Inflammatory macrophage treated with lipopolysaccharide for 1 hour (primary cell): ENCODE data around the gene EIF4B.

ENCODE experiments used
- DNase-seq, 2 donors: peaks; one replicate each; pipeline ENCODE4 v3.0.0-alpha.2; 2020 to 2022

The EIF4B gene

DNA sequence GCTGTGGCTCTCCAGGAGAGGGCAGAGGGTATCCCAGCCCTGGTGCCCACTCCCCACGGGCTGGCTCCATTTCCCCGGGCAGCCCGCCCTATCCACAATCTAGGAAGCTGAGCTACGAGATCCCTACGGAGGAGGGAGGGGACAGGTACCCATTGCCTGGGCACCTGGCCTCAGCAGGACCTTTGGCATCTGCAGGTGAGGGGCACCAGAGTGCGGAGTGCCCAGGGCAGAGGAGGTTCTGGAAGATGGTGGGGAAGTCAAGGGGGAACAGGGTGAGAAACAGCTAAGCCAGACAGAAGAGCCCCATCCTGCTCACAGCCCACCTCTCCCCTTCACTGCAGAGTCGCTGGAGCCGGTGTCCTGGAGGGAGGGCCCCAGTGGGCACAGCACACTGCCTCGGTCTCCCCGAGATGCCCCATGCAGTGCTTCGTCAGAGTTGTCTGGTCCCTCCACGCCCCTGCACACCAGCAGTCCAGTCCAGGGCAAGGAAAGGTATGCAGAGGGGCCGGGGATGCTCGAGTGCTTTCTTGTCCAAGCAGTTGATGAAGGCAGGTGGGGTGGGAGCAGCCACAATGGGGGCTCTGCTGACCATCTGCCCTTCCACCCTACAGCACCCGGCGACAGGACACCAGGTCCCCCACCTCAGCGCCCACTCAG lies 53.9 kb downstream of the EIF4B start:
- no peak for DNase-seq

DNA sequence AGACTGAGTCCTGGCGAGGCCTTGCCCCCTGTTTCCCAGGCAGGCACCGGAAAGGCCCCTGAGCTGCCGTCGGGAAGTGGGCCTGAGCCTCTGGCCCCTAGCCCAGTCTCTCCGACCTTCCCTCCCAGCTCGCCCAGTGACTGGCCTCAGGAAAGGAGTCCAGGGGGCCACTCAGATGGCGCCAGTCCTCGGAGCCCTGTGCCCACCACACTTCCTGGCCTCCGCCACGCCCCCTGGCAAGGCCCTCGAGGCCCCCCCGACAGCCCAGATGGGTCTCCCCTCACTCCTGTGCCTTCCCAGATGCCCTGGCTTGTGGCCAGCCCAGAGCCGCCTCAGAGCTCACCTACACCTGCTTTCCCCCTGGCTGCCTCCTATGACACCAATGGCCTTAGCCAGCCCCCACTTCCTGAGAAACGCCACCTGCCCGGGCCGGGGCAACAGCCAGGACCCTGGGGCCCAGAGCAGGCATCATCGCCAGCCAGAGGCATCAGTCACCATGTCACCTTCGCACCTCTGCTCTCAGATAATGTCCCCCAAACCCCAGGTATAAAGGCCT lies 54.5 kb downstream of the EIF4B start:
- no peak for DNase-seq

DNA sequence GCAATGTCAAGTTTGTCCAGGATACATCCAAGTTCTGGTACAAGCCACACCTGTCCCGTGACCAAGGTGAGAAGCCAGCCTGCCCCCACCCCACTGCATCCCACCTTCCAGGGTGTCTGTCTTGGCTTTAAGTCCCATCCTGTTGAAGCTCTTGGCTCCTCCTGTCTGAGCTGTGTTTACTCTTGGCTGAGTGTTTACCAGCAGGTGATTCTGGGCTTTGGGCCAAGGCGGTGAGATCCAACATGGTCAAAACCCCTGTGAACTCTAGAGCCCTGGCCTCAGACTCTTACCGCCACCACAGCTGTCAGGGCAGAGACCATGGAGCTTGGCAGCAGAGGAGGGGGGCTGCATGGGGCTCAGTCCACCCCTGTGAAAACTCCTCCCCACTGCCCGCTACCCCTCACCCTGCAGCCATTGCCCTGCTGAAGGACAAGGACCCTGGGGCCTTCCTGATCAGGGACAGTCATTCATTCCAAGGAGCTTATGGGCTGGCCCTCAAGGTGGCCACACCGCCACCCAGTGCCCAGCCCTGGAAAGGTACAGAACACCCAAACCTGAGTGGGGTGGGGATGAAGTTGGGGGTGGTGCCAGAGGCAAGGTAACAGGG lies 55.3 kb downstream of the EIF4B start:
- no peak for DNase-seq

- DNase-seq, result no peak
Observed at GRCh38 chr12:53062011-53062961, 56.0 kb downstream of the EIF4B start.

DNA sequence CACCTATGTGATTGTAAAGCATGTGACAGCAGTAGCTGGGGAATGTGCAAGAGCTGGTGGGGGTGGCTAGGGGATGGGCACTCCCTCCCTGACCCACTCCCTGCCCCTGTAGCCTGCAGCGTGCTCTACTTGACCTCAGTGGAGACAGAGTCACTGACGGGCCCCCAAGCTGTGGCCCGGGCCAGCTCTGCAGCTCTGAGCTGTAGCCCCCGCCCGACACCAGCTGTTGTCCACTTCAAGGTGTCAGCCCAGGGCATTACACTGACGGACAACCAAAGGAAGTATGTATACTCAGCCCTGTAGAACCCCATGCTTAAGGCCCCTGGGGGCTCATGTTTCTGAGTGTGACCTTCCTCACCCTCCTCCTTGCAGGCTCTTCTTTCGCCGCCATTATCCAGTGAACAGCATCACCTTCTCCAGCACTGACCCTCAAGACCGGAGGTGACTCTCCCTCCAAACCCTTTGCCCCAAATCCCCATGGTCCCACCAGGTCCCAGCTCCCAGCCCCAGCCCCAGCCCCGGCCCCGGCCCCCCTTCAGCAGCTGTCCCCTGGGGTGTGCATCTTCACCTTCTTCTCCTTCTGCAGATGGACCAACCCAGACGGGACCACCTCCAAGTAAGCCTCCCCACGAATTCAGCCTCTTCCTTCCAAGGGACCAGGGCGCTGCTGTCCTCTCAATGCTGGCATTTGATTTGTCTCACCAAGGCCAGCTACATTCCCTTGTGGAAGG lies 56.9 kb downstream of the EIF4B start:
- DNase-seq, result no peak

GRCh38 chr12:53063708-53064612 lies 57.7 kb downstream of the EIF4B start:
- no peak for DNase-seq

DNA sequence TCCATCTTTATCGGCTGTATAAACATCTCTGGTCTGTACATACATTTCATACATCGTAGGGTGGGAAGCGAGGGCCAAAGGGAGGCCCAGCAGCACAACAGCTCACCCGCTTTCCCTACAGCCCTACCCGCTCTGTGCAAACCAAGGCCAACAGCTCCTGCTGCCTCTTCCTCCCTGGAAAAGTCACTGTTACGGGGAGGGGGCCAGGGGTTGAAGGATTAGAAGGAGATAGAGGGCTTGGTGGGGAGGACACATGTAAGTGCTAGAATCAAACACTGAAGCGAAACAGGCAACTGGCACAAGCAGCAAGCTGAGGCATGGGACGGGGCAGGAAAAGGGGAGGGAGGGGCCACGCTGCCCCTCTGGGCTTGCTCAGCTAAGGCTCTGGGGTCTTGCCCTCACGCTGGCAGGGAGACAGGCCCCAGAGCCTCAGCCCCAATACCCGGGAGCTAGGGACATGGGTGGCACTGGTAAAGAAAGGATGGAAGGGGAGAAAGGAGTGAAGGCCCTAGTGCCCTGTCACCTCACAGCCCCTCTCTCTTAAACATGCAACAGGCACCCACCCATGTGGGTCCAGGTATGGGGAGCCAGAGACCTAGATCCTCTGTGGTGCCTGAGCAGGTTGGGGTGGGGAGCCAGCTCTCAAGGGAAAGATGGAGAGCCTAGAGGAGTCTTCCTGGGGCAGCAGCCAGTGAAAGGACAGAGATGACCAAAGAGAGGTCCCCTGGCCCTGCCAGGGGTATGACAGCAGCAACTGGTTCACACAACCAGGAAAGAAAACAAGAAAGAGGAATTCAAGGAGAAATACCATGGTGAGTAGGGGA lies 58.6 kb downstream of the EIF4B start:
- no peak for DNase-seq

GRCh38 chr12:53065470-53065869 lies 59.2 kb downstream of the EIF4B start:
- no peak for DNase-seq

DNA sequence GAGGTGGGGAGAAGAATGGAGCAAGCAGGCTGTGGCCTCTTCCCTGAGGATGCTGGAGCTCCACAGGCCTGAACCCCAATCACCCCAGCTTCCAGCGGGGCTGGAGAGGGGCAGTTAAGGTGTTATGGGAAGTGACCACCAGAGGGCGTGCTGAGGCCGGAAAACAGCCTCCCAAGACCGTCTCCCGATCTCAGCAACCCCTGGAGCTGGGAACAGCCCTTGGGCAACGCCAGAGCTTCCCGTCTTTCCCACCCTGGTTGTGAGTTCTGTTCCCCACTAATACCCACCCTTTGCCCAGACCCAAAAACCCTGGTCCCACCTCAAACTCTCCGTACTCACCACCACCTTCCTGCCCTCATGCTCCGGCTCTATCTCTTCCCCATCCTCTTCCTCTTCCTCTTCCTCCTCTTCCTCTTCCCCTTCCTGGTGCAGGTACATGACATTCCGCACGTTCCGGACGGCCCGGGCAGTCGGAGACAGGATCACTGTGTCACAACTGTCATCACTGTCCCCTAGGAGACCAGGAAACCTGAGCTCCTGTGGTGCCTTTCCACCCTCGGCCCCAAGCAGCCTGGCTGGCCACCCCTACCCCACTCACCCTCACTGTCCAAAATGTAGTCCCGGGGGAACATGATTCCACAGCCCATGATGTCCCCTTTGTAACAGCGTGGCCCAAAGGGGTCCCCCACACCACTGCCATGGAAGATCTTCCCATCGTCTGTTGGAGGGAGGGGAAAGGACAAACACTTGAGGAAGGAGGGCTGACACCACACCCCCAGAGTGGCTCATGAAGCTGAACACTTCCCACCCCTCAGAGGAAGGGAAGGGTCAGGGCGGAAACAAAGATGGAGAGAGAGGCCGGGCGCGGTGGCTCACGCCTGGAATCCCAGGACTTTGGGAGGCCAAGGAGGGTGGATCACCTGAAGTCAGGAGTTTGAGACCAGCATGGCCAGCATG lies 60.0 kb downstream of the EIF4B start:
- peak in 1 of 2 donors; percentile 88 for DNase-seq

GRCh38 chr12:53067074-53067992 lies 61.1 kb downstream of the EIF4B start:
- no peak for DNase-seq

DNA sequence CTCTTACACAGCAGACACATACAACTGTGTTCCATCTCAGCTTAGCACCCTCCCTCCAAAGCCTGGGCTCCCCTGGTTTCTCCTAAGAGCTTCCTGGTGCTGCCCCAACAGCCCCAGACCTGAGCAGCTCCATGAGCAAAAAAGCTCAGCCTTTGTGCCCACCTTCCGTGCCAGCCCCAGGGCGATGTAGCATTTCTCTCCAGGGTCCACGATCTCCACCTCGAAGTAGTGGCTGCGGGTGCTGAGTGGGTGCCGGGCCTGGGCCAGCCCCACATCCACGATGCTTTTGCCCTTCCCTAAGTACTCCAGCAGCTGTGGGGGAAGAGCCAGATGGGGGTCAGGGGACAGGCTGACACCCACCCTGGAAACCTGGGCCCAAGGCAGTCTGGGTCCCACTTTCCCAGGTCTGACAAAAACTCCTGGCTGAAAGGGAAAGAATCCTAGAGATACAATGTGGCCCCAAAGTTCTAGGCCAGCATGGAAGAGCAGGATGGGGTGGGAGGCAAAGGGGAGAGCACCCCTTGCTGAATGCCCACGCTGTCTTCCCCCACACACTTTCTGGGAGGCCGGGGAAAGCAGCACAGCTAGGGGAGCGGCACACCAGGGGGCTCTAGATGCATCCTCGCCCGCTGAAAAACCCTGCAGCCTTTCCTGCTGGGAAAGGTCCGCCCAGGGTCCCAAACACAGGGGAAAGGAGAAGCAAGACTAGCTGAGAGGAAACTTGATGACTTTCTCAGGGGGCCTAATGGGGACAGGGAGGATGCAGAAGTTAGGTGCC lies 61.9 kb downstream of the EIF4B start:
- DNase-seq, result no peak

DNA sequence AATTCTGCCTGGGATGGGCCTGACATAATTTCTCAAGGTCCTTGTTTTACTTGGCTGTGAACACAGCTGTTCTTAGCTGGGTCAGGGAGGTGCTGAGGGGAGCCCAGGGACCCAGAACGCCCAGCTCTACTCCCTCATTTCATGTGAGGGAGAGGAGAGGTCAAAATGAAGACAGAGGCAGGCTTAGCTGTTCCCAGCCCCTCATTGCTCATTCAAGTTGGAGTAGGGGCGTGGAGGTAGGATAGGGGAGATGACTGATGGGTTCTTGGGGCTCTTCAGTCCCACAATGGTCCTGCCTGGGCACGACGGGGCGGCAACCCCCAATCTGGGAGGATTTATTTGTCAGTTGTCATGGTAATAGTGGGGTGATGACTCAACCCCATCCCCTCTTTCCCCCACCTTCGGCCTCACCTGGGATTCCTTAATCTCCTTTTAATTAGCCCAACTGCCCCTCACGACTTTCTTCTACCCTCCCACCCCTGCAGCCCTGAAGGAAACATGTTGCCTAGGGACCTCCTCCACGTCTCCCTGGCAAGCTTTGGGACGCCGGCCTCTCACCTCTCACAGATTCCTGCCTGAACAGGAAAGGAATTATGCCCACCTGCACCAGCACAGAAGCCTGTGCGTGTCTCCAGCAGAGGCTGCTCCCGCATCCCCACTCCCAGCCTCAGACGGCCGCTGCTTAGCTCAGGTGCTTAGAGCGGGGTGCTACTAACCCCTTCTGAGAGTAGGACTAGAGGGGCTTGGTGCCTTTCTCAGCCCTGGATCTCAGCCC lies 62.7 kb downstream of the EIF4B start:
- no peak for DNase-seq

DNA sequence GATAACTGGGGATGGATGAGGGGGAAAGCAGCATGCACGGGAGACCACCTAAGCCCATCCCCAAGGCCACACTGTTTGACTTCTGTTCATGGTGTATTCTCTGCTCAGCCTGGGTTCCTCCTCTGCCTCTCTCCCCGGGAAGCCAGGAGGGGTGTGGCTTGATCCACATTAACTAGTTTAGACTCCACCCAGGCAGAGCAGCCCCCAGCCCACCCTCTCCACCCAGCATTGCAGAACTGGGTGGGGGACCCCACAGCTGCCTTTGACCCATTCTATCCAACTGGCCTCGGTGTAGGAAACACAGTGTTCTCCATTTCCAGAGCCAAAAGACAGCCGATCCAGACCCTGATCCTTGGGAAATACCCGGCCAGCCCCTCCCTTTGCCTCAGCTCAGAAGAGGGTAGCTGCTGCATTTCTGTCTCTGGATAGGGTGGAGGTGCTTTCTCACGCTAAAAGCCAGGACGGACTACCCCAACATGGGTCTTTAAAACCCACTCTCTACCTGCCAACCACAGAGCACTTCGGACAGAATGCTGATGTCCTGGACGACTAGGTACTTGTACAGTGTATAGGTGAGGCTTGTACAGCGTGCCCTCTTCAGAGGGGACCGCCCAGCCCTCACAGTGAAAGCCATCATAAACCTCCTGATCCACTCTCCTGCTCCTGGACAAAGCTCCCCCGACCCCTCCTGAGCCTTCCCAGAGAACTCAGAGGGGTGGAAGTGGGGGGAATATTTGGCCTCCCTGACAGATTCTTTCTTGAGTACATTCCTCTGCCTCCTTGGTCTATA lies 63.6 kb downstream of the EIF4B start:
- DNase-seq, result no peak

DNA sequence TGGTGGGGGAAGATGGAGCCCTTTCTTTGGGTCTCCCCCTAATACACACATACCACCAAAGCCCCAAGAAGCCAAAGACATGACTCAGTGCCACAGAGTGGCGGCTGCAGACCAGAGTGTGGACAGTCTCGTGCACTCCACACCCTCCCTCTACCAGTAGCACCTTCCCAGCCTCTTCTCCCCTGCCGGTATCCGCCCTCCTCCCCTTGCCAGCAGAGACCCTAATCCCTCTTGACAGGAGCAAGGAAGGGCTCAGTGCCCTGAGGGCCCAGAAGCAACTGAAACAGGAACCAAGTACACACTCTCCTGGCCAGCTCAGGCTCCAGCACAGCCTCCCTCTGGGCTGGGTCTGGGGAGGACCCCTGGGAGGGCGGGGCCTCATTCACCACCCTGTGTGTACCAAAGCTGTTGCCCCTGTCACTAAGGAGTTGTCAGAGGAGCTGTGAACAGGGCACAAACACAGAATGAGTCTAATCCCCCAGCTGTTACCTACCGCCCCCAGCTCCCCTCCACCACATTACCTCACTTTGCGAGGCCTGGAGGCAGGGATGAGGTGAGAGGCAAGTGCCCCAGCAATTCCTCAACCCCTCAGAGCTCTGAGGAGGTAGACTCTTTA lies 64.7 kb downstream of the EIF4B start:
- DNase-seq, result no peak
